Kidney glomerular epithelial cell (primary cell): ENCODE results near the gene RDH13.
"Not testable (repeated sequence)": the region's sequence is repeated elsewhere in the genome, so short reads cannot be mapped to it uniquely, and the experiment has no call there.

ENCODE experiments used
- DNase-seq: peaks from one replicate; lab custom pipeline; 2025; lab: John Stamatoyannopoulos, UW

Gene RDH13

GRCh38 chr19:55015126-55015525, 47.8 kb downstream of the RDH13 start:
- no peak for DNase-seq

GRCh38 chr19:55014714-55015113, 48.2 kb downstream of the RDH13 start:
- no peak for DNase-seq

GRCh38 chr19:55013596-55013995, 49.4 kb downstream of the RDH13 start:
- DNase-seq, result no peak

- no peak for DNase-seq
Measured at GRCh38 chr19:55012306-55012705, 50.6 kb downstream of the RDH13 start.

- DNase-seq, result not testable (repeated sequence)
Measured at GRCh38 chr19:55010561-55010960, 52.4 kb downstream of the RDH13 start.

- not testable (repeated sequence) for DNase-seq
Measured at GRCh38 chr19:55008781-55009180, 54.2 kb downstream of the RDH13 start.

- DNase-seq, result not testable (repeated sequence)
Measured at GRCh38 chr19:55008189-55008588, 54.8 kb downstream of the RDH13 start.

- not testable (repeated sequence) for DNase-seq
Measured at GRCh38 chr19:55007537-55007936, 55.4 kb downstream of the RDH13 start.

GRCh38 chr19:55006795-55007194, 56.2 kb downstream of the RDH13 start:
- not testable (repeated sequence) for DNase-seq

GRCh38 chr19:55005684-55006488, 57.1 kb downstream of the RDH13 start:
- no peak for DNase-seq

- no peak for DNase-seq
Measured at GRCh38 chr19:55000761-55001160, 62.2 kb downstream of the RDH13 start.

- not testable (repeated sequence) for DNase-seq
Measured at GRCh38 chr19:54998751-54999239, 64.2 kb downstream of the RDH13 start.

- no peak for DNase-seq
Measured at GRCh38 chr19:54995561-54995960, 67.4 kb downstream of the RDH13 start.
